GM12874 (cell line): ENCODE results near the gene GPM6B.

Source experiments
- CTCF ChIP-seq: IDR thresholded peaks from 2 replicates; pipeline ENCODE4 v1.5.1; 2011; ENCODE audit warnings: low read depth, mild to moderate bottlenecking, control low read depth, low read length, moderate library complexity; ENCODE audit not compliant: insufficient read depth

GPM6B gene

DNA sequence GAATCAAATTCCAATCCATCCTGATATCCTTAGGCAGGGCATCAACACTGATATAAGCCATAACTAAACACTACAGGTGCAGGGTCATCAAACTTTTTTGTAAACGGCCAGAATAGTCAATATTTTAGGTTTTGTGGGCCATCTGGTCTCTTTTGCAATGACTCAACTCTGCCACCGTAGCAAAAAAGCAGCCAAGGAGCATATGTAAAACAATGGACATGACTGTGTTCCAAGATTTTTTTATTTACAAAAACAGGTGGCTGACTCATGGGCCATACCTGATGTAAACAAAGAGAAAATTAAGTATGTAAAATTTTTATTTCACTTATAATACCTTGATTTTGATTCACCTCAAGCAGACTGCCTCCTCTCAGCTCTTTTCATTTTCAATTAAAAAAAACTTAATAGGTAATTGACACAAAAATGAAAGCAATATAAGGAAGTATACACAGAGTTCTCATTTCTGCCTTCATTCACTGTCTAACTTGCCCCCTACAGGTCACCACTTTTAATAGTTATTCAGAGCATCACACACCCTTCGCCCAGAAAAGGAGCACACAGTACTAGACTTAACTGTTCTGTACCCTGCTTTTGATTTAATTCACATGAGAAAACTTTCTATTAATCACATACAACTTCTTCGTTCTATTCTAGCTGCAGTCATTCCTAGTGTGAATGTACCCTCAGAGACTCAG, 35.3 kb upstream of the GPM6B start:
- peak; percentile 18; the same call in 1 of the 2 replicates for TF ChIP-seq CTCF

- no peak for TF ChIP-seq CTCF
These were observed 29.0 kb upstream of the GPM6B start for GRCh38 chrX:13845721-13846378.

GRCh38 chrX:13843150-13843721, 26.3 kb upstream of the GPM6B start:
- no peak for TF ChIP-seq CTCF

DNA sequence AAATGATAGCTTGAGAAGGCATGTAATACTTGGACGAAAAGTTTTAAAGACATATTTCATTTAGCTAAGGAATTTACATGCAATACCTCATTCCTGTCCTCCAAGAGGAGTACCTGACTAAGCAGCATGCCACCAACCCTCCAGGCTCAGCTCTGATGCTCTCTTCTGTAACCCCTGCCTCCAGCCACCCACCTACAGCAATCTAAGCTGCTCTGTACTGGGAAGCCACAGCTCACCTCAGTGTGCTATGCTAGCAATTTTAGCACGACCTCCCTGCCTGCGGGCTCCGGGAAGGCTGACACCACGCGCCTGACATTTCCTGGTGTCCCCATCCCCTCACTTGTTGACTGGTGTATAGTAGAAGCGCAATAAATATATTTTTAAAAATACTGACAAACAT, 23.2 kb upstream of the GPM6B start:
- TF ChIP-seq CTCF = no peak

GRCh38 chrX:13837290-13837745, 20.4 kb upstream of the GPM6B start:
- no peak for TF ChIP-seq CTCF

DNA sequence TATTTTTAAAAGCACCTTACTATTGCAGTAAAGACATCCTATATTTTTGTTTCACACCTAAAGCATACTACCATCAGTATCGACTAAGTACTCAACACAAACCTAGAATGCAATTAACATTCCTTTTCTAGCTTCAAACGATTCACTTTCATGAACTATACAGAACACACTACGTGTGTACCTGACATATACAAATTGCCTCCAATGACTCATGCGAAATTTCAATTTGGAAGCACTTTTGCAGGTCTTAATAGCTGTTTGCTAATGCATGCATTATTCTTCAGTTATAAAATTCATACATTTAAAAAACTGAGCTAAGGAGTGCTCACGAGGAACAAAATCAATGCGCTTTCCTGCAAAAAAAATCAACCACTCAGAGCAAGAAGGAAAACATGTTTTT, 19.7 kb upstream of the GPM6B start:
- no peak for TF ChIP-seq CTCF

GRCh38 chrX:13835825-13836224, 18.9 kb upstream of the GPM6B start:
- no peak for TF ChIP-seq CTCF
